GM12873 (cell line): ENCODE measurements around the gene MACROD1.

Experiments
- CTCF ChIP-seq: IDR thresholded peaks from 2 replicates; pipeline ENCODE4 v1.5.1; 2012; ENCODE audit warnings: low read depth, mild to moderate bottlenecking, moderate library complexity, low read length, control low read depth; ENCODE audit not compliant: insufficient read depth; ENCODE audit errors: missing control alignments

The MACROD1 gene

GRCh38 chr11:64183890-64184289 is 18.0 kb upstream of the MACROD1 start:
- no peak for TF ChIP-seq CTCF

GRCh38 chr11:64181506-64182411 is 15.8 kb upstream of the MACROD1 start:
- no peak for TF ChIP-seq CTCF

- TF ChIP-seq CTCF: no peak
Observed at GRCh38 chr11:64180891-64181290, 15.0 kb upstream of the MACROD1 start.

- TF ChIP-seq CTCF: no peak
Observed at GRCh38 chr11:64178951-64179639, 13.2 kb upstream of the MACROD1 start.

GRCh38 chr11:64178203-64178602 is 12.3 kb upstream of the MACROD1 start:
- TF ChIP-seq CTCF: no peak

- no peak for TF ChIP-seq CTCF
Observed at GRCh38 chr11:64176751-64177150, 10.8 kb upstream of the MACROD1 start.

GRCh38 chr11:64173616-64174355 is 7.9 kb upstream of the MACROD1 start:
- no peak for TF ChIP-seq CTCF
